Smooth muscle cell of the brain vasculature (primary cell): ENCODE measurements around the gene COX5B.
"Not testable (repeated sequence)": the region's sequence is repeated elsewhere in the genome, so short reads cannot be mapped to it uniquely, and the experiment has no call there.

Source experiments
- DNase-seq: peaks from one replicate; pipeline ENCODE4 v3.0.0-alpha.2; 2012; ENCODE audit warnings: low read depth, low spot score

COX5B gene

GRCh38 chr2:97673182-97673914, 27.5 kb downstream of the COX5B start:
- DNase-seq = no peak

- no peak for DNase-seq
These were observed 28.0 kb downstream of the COX5B start for GRCh38 chr2:97673915-97674283.

GRCh38 chr2:97675430-97676113, 29.7 kb downstream of the COX5B start:
- DNase-seq = no peak

GRCh38 chr2:97676620-97677019, 30.8 kb downstream of the COX5B start:
- no peak for DNase-seq

GRCh38 chr2:97677480-97677879, 31.6 kb downstream of the COX5B start:
- DNase-seq = no peak

- DNase-seq = no peak
These were observed 32.4 kb downstream of the COX5B start for GRCh38 chr2:97678298-97678697.

GRCh38 chr2:97687235-97687634, 41.4 kb downstream of the COX5B start:
- not testable (repeated sequence) for DNase-seq

GRCh38 chr2:97688062-97688827, 42.4 kb downstream of the COX5B start:
- DNase-seq = no peak

GRCh38 chr2:97691166-97691565, 45.3 kb downstream of the COX5B start:
- DNase-seq = no peak

- no peak for DNase-seq
These were observed 47.6 kb downstream of the COX5B start for GRCh38 chr2:97693476-97693875.

GRCh38 chr2:97695744-97696143, 49.9 kb downstream of the COX5B start:
- DNase-seq = no peak

- peak; percentile 68 for DNase-seq
These were observed 51.7 kb downstream of the COX5B start for GRCh38 chr2:97697252-97698235.
